GM12878 (cell line): Measurements from ENCODE around the gene PIP4K2A. TPM values are rescaled to one million over a fixed set of nuclear protein-coding genes. Genes with fewer than 3 reads are reported as not detected.

Experiments
- EED ChIP-seq: sonication (generic); IDR thresholded peaks from 2 replicates; pipeline ENCODE4 v1.6.1; 2016; ENCODE audit warnings: antibody characterized with exemption, low read depth
- NR2C1 ChIP-seq: fragments of 450-650 bp; IDR thresholded peaks from 2 replicates; pipeline ENCODE4 v1.6.1; 2017; ENCODE audit warnings: antibody characterized with exemption, mild to moderate bottlenecking, moderate library complexity
- PAX8 ChIP-seq: fragments of 450-650 bp; IDR thresholded peaks from 2 replicates; pipeline ENCODE4 v1.6.1; 2017; ENCODE audit warnings: mild to moderate bottlenecking, moderate library complexity
- SIX5 ChIP-seq: IDR thresholded peaks from 2 replicates; pipeline ENCODE4 v1.6.1; 2011; ENCODE audit warnings: mild to moderate bottlenecking, low read depth, low read length, moderate library complexity; ENCODE audit not compliant: severe bottlenecking
- ZZZ3 ChIP-seq: IDR thresholded peaks from 2 replicates; pipeline ENCODE4 v1.6.1; 2011; ENCODE audit warnings: low read depth; ENCODE audit not compliant: control insufficient read depth, insufficient read length
- polyA plus RNA-seq, 11 experiments: library from polyadenylated mRNA; depleted of rRNA in 4 of 11; unstranded in 6 of 11; stranded (reverse) in 5 of 11; fragments of >200 nt; fragmentation: Nextera tagmentation in 4 of 11; fragmentation: Illumina TruSeq in 1 of 11; extraction: Ambion mirVana in 4 of 11; extraction: Trizol in 1 of 11; gene quantifications; 1 replicate in 1 of 11; 2 replicates in 10 of 11; pipeline versions ENCODE4 v1.2.1 to v1.2.3, GENCODE V29; 2011 to 2016; ENCODE audit warnings: inconsistent platforms in 2 of 11, missing spikeins in 2 of 11, low read depth in 1 of 11
- total RNA-seq, 4 experiments: library from RNA; depleted of rRNA in 3 of 4; stranded (reverse); fragments of >200 nt in 3 of 4; fragmentation: Illumina TruSeq in 1 of 4; extraction: Trizol in 1 of 4; gene quantifications; 2 replicates each; pipeline versions ENCODE4 v1.2.1 to v1.2.3, GENCODE V29; 2013 to 2021
- TF ChIP-seq, protein P1 (sequence below): fragments of 450-650 bp; IDR thresholded peaks from 2 replicates; pipeline ENCODE4 v1.6.1; 2018; ENCODE audit warnings: mild to moderate bottlenecking, low read depth, moderate library complexity; ENCODE audit not compliant: partially characterized antibody
- TF ChIP-seq, protein P2 (sequence below): fragments of 450-650 bp; IDR thresholded peaks from 2 replicates; pipeline ENCODE4 v1.6.1; 2017; ENCODE audit warnings: mild to moderate bottlenecking, low read depth, inconsistent platforms; ENCODE audit not compliant: poor library complexity, severe bottlenecking

The PIP4K2A gene
- total and polyA plus RNA-seq, 10 of the 15 experiments (the other 5 are each of a cell fraction or from before 2014, with no cell fraction given) = 54.3 to 139 (median 84.4) TPM

DNA sequence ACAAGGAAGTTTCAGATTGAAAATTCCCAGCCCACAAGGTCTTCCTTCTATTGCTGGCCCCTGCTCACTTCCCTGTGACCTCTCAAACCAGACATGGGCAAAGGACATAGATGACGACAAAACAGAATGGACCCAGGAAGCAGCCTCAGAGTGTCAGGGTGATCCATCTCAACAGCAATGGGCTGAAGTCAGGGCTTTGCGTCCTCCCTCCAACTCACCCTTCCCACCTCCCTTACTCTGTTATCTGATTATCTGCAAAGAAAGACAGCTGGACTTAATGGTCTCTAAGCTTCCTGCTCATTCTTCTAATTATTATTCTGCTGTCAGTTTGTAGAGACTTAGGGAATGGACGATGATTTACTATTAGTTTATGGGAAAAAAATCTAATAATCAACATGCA lies 115.9 kb downstream of the PIP4K2A start (continued):
- TF ChIP-seq, protein P1, sequence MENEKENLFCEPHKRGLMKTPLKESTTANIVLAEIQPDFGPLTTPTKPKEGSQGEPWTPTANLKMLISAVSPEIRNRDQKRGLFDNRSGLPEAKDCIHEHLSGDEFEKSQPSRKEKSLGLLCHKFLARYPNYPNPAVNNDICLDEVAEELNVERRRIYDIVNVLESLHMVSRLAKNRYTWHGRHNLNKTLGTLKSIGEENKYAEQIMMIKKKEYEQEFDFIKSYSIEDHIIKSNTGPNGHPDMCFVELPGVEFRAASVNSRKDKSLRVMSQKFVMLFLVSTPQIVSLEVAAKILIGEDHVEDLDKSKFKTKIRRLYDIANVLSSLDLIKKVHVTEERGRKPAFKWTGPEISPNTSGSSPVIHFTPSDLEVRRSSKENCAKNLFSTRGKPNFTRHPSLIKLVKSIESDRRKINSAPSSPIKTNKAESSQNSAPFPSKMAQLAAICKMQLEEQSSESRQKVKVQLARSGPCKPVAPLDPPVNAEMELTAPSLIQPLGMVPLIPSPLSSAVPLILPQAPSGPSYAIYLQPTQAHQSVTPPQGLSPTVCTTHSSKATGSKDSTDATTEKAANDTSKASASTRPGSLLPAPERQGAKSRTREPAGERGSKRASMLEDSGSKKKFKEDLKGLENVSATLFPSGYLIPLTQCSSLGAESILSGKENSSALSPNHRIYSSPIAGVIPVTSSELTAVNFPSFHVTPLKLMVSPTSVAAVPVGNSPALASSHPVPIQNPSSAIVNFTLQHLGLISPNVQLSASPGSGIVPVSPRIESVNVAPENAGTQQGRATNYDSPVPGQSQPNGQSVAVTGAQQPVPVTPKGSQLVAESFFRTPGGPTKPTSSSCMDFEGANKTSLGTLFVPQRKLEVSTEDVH = no peak
- TF ChIP-seq, protein P2, sequence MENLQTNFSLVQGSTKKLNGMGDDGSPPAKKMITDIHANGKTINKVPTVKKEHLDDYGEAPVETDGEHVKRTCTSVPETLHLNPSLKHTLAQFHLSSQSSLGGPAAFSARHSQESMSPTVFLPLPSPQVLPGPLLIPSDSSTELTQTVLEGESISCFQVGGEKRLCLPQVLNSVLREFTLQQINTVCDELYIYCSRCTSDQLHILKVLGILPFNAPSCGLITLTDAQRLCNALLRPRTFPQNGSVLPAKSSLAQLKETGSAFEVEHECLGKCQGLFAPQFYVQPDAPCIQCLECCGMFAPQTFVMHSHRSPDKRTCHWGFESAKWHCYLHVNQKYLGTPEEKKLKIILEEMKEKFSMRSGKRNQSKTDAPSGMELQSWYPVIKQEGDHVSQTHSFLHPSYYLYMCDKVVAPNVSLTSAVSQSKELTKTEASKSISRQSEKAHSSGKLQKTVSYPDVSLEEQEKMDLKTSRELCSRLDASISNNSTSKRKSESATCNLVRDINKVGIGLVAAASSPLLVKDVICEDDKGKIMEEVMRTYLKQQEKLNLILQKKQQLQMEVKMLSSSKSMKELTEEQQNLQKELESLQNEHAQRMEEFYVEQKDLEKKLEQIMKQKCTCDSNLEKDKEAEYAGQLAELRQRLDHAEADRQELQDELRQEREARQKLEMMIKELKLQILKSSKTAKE = no peak
- TF ChIP-seq ZZZ3 = no peak
- no peak for TF ChIP-seq PAX8
- TF ChIP-seq EED = no peak
- no peak for TF ChIP-seq SIX5
- TF ChIP-seq NR2C1 = no peak
